HTERT RPE-1 (cell line): ENCODE measurements around the gene UBE3A.

Experiments
- in situ Hi-C: fragments of 300-500 bp; cut with MboI; formaldehyde crosslinking; loops from 4 replicates; pipeline ENCODE4 v1.14.3; 2020; ENCODE audit warnings: low sequenced_read_pairs

UBE3A gene

DNA sequence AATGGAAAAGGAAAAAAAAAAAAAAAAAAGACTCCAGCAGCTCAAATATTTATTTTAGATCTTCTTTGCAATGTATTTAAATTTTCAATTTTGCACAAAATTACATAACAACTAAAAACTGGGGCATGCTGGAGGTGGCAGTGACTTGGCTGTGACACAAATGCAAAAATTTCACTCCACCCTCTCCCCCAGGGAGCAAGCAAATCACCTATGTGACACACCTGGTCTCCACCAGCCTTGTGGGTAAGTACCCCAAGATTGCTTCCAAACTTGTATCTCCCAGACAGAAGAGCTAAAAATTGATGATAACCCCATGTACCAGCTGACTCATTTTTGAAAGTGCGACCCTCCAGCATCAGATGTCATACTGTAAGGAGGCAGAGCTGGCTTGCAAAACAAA lies 32.0 kb downstream of the UBE3A start:
- in situ Hi-C loops: no loop called here

DNA sequence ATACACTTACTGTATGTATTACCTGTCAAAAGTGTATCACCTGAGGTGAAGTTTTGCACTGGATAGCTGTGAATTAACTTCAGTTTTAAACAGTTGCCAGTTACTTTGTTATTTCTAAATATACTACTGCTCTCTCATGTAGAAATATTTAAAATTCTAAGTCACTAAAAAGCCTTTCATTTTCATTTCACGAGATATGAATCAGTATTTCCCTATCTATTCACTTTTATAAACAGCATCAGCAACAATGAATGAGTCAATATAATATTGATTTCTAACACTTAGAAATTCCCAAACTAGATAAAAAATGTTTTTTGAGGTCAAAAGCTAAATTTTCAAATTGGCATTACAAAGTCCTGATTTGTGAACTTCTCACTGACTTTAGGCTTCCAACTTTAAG lies 32.6 kb downstream of the UBE3A start:
- in situ Hi-C loops: no loop called here

DNA sequence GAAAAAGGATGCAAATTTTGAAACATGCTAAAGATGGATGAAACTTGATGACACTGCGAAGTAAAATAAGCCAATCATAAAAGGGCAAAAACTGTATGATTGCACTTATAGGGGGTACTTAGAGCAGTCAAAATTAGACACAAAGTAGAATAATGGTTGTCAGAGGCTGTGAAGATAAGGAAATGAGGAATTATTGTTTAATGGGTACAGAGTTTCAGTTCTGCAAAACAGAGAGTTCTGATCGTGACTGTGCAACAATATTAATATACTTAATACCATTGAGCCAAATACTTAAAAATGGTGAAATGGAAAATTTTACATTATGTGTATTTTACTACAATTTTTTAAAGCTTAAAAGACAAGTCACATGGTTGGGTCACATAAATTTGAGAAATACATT lies 35.1 kb downstream of the UBE3A start:
- in situ Hi-C loops: no loop called here

DNA sequence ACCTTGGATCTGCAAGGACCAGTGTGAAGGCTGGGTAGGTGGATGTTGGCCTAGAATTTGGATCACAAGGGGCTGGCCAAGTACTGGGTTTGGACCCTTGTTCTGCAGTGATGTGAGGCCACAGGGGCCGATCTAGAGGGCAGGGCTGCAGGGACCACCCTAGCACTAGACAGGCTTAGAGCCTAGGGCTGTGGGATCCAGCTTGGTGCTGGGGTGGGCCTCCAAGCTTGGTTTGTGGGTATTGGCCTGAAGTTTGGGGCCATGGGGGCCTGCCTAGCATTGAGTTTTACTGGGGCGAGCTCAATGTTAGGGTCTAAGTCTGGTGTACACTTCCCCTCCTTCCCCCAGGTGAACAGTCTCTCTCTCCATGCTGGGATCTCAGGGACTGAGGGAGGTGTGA lies 36.5 kb downstream of the UBE3A start:
- in situ Hi-C loops: no loop called here

DNA sequence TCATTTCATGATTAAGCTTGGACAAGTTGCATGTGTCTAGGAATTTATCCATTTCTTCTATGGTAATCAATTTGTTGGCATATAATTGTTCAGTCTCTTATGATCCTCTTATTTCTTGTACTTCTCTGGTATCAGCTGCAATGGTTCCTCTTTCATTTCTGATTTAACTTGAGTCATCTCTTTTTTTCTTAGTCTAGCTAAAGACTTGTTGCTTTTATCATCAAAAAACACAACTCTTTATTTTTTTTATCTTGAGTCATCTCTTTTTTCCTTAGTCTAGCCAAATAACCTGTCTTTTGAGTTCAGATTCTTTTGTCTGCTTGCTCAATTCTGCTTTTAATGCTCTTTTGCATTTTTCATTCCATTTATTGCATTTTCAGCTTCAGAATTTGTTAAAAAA lies 37.3 kb downstream of the UBE3A start:
- in situ Hi-C loops: no loop called here

DNA sequence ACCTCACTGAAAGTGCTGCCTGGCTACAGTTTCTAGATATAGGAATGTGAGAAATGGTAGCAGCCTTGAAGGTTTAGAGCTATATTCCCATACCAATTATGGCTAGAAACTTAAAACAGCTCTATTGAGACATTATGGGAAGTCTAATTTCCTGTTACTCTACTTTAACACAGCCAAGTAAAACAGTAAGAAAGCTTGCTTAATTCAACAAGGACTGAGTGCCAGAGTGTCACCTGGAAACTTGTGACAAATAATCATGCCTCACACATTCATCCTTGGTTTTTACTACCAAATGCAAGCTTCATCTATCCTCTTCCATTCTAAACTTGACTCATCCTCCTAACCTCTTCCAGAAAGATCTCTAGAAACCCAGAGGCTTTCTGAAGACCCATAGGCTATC lies 41.7 kb downstream of the UBE3A start:
- in situ Hi-C loops: no loop called here

DNA sequence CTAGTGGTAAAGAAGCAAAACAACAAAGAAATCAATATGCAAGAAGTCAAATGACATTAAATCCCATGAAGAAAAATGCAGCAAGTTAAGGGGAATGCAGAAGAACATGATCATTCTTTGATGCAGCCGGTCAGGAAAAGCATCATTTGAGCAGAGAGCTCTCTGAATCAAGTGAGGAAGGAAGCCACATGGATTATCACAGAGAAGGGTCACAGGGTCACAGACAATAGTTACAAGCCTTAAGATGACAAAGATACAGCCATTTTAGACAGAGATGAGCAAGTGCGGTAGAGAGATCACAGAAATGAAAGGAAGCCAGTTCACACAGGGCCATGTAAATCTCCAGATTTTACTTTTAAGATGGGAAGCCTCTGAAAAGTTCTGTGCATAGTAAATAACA lies 43.9 kb downstream of the UBE3A start:
- in situ Hi-C loops: no loop called here

DNA sequence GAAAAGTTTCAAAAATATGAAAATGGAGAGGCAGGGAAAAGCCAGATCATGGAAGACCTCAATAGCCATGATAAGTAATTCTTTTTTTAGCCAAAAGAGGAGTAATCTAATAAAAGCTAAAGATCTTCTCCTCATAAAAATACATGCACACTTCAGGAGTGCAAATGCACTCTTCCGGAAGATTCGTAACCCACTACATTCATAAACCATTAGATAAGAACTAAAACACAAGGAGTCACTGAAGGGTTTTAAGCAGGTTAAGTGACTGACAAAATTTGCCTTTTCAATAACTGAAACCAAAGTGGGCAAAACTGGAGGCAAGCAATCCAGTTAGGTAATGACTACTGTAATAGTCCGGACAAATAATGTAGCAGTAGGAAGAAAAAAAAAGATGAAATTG lies 46.0 kb downstream of the UBE3A start:
- in situ Hi-C loops: no loop called here

DNA sequence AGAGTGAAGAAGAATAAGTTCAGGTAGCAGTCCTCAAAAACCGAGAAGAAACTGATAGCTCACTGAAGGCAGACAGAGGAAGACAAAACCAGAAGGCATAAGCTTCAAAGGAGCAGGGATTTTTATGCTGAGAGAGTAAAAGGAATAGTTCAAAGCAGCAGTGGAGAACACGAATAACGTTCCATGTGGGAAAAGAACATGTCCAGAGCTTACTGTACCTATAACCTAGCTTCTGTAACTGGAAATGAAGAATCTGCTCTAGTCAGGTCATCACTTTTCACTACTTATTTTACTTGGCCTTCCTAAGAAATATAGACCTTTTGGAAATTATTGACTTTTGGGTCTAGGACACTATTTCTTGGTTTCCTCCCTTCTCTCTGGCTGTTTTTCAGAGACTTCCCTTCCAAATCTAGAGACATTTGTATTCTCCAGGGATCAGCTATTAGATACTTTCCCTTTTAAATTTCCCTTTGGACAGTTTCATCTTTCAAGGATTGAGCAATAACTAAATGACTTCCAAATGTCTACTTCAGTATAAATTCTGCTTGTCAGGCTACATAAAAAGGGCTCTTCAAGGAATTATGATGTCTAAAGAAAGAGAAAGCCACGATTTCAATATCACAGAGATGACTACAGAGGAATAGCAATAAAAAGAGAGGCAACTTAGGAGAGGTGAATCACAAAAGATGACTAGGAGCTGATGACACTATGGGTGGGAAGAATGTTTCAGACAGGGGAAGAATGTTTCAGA lies 46.7 kb downstream of the UBE3A start:
- in situ Hi-C loops: no loop called here

DNA sequence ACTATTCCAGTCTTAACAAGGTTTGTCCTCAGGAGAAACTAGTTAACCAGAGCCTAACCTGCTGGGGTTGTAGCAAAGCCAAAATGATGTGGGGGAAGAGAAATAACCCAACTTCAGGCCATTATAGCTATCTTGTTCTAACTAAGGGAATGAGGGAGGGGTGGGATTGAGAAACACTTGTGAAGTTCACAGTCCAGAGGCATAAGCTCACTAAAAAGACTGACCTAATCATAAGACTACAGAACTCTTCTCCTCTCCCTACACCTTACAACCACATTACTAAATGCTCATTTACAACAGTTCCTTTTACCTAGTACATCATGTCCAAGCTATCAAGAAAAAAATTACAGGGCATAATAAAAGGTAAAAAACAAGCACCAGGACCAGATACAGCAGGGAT lies 52.8 kb downstream of the UBE3A start:
- in situ Hi-C loops: no loop called here

DNA sequence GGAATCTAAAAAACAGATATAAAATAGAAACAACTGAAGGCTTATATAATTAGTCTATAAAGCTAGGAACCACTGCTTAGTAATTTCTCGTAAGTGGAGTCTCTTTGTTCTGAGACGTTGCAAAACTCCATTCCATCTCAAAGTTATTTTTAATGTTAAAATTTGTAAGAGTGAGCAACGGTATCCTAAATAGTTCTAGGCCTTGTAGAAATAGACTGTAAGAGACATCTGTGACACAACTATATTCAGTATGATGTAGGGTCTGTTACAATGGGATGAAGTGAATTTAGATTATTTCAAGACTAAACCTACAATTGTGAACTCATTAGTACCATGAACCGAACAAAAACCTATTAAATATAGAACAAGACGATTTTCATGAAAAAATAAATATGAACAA lies 57.2 kb downstream of the UBE3A start:
- in situ Hi-C loops: no loop called here

DNA sequence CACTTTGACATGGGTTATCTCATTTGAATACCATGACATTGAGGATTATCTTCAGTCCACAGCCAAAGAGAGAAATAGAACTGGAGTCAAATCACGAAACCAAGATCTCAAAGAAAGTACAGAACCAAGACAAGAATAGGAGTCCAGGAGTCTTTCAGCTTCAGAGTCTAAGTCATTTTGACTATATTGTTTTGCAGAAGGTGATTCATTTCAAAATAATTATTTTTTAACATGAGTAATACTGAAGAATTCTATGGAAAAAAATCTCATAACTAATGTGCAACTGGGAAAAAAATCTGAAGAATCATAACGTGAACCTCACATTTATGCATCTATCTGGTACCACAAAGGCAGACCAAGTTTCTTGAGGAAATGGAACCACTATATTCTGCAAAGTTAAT lies 60.3 kb downstream of the UBE3A start:
- in situ Hi-C loops: no loop called here

DNA sequence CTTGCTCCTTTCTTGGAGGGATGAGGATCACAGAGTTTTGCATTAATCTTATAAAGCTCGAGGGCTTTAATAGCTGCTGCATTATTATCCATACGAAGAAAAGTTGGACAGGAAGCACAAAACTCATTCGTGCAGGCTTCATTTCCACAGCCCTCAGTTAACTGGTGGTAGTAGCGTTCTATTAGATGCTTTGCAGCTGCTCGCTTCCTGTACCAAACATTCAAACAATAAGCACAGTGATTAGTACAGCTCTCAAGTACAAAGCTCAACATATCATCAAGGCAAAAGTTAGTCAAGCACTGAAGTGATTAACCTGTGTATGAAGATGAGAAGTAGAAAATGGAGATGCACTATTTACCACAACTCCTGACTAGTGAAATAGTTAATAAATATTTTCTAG lies 63.3 kb downstream of the UBE3A start:
- in situ Hi-C loops: no loop called here

DNA sequence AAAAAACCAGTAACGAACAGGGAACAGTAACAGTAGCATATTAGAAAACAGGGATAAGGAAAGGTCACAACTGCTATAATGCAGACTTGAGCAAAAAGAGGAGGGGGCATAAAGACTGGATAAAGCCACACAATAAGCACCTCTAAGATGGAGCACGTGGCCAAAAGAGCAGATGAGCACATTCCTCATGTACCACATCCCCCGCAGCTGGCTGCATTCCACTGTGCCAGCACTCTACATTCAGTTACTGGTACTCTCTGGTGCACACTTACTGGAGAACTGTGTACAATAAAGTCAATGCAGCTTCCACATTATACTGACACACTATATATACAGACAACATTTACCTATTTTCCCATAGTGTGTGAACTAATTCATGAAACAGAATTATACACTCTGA lies 64.7 kb downstream of the UBE3A start:
- in situ Hi-C loops: no loop called here

DNA sequence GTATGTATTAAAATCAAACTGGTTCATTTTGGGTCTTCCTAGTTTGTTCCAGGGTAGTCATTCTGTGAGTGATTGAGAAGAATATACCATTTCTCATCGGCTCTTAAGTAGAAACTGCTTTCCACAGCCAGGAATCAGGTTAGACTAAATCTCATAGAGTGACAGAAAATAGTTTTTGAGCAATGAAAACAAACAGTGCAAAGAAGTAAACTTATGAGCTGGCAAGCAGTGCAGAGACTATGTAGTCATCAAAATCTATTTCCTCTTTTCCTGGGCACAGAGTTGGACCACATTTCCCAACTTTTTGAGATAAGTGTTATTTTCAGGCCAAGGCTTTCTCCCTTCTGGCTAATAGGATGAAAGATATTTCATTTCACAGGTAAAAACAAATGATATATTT lies 66.5 kb downstream of the UBE3A start:
- in situ Hi-C loops: no loop called here

DNA sequence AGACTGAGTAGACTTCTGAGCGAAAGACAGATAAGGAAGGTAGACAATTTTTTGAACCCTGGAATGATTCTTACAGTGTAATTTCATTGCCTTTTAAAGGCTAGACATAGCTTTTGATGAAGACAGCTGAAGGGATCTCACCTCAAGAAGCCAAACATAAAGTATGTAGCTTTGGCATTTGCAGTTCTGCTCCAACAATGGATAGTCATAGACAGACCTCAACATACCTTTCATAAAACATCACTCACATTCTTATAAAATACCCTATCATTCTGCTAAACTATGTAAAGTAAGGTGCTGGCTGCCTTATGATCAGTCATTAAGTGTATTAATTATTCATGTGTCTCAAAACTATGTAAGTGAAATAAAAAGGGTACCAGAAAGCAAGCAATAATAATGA lies 70.0 kb downstream of the UBE3A start:
- in situ Hi-C loops: no loop called here

DNA sequence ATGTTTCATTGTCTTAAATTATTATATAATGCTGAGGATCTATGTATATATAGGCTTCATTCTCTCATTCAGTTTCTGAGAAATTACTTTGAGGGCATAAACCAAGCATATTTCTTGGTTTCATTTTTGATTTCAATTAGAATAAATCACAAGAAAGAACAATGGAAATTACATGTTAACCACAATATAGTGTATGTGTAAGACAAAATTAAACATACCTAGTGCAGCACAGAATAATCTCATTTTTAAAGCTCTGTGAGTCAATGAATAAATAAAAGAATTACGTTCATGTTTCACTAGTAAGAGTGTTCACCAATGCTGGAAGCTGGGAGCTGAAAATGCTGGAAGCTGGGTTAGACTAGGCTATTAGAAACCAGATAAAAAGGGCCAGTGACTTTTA lies 72.8 kb downstream of the UBE3A start:
- in situ Hi-C loops: no loop called here

DNA sequence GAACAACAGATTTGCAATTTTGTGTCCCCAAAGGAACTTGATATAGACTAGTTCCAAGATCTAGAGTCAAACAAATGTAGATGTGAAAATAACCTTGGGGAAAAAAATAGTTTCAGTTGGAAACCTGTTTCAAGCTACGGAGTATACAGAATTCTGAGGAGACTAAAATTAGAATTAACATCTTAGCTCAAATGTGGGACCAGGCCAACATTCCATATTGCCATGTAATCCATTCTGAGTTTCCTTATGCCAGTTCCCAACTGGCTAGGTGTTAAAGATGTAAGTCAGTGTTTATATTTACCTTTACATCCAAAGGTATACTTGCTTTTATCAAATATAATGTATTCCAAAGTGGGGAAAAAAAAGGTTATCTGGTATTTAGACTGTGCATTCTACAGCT lies 76.3 kb downstream of the UBE3A start:
- in situ Hi-C loops: no loop called here

DNA sequence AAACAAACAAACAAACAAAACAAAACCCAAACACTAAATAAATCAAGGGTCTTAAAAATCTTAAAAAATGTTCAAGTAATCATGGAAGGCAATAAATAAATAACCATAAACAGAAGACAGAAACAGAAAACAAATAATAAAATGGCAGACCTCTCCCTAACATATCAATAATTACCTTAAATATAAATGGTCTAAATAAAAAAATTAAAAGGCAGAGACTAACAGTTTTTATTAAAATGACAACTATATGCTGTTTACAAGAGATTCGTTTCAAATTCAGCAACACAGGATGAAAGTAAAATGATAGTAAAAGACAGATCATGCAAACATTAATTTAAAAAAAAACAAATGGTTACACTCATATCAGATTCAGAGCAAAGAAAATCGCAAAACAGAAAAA lies 91.1 kb downstream of the UBE3A start:
- in situ Hi-C loops: no loop called here

DNA sequence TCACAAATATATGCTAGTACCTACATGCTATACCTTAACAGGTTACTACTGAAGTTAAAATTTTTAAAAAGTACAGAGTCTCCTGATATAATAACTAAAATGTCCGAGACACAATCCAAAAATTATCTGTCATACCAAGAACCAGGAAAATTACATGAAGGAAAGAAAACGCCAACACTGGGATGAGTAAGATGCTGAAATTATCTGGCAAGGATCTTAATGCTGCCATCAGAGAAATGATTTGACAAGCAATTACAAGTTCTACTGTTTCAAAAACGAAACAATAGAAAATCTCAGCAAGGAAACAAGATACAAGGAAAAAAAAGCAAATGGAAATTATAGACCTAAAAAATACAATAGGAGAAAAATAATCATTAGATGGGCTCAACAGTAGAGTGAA lies 92.5 kb downstream of the UBE3A start:
- in situ Hi-C loops: no loop called here

DNA sequence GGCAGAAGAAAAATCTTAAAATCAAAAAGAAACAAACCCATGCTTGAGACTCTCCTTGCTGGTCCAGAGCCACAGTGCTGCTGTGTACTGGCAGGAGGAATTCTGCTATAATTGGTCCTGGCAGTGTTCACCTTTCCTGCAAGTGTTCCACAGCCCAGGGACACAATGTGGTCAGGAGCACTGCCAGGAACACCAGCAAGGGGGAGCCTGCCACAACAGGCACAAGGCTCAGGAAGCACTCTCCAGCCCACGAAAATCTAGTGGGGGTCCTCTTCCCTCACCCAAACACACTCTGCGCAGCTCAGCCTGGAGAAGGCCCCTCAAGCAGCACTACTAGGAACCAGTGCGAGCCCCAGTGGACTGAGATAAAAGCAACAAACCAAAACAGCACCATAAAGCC lies 92.9 kb downstream of the UBE3A start:
- in situ Hi-C loops: no loop called here

DNA sequence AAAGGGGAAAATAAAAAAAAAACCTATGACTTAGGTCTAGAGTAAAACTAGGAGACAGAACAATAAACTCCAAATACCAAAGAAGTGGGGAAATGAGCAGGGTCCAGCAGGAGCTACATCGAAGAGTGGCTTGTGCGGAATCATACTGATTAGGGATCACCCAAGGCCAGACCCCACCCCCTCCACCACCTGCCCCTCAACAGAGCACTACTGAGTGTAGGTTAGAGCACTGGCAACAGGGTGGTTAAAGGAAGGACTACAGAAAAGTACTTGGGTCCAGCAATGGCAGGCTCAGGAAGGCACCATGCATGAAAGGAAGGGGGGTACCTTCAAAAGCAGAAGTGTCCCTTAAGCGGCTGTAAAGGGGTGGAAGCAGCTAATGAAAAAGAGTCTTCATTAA lies 96.2 kb downstream of the UBE3A start:
- in situ Hi-C loops: no loop called here

DNA sequence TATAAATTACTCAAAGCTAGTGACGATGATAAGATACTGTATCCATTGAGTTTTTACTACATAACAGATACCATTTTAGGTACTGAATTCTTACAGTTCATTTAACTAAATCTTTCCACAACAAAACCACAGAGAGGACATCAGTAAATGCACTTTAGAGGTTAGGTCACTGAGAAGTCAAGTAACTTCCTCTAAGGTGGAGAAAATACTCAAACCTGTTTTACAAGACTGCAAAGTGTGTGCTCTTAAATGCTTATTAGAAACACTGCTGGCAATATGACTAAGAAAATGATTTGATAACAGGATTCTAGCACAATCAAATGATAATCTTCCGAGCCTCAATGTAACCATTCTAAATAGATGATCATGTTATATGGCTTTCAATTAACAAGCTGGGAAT lies 99.4 kb downstream of the UBE3A start:
- in situ Hi-C loops: no loop called here
